Measurements from ENCODE around the gene NDUFS3.

DNA sequence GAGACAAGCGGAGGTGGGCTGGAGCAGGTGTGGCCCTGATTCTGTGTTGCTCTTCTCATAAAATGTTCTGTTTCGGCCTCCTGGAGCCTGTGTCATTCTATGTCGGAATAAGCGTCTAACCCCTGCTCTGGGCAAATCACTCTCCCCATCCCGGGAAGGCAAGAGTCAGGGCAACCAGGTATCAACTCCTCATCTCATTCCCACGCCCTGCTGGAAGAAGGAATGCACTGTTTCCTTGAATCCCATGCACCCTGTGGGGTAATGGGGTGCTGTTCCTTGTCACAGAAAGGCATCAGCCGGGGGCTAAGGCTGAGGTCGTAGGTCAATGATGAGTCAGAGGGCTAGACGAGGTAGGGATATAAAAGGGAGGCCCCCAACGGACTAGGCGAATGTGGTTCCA is 10.2 kb downstream of the NDUFS3 start:
- no peak for TF ChIP-seq EZH2phosphoT487 (IDR thresholded peaks at IDR 0.05; ENCODE audit: insufficient read depth, low read depth)
- TF ChIP-seq EZH2 (IDR thresholded peaks at IDR 0.05; ENCODE audit: insufficient read depth, poor library complexity, severe bottlenecking), result no peak

All from GM23248 (cell line).